HG03108 (cell line): ENCODE results near the gene STON2.

Source experiments
- ATAC-seq: cut with Tn5 transposase; IDR thresholded peaks from one replicate; pipeline ENCODE4 v1.9.1; 2021; ENCODE audit warnings: moderate library complexity; ENCODE audit not compliant: unreplicated experiment

Gene STON2

GRCh38 chr14:81418057-81418790, 18.1 kb upstream of the STON2 start:
- no peak for ATAC-seq

DNA sequence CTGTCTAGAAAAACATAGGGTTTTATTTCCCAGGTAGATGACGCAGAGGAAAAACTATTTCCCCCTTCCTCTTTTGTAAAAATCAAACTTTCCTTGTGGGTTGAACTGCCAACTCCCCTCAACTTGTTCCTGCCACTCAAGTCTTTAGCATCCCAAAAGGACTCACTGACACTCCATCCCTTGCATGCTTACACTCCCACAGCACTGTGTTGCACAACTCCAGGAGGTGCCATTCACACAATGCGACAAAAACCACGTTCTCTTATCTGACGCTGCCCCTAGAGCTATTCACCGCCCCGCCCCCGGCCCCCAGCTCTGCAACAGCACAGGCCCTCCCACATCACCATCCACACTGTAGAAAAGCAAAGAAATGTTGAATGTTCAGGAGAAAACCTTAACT, 16.9 kb upstream of the STON2 start:
- no peak for ATAC-seq

GRCh38 chr14:81416194-81416952, 16.2 kb upstream of the STON2 start:
- no peak for ATAC-seq

DNA sequence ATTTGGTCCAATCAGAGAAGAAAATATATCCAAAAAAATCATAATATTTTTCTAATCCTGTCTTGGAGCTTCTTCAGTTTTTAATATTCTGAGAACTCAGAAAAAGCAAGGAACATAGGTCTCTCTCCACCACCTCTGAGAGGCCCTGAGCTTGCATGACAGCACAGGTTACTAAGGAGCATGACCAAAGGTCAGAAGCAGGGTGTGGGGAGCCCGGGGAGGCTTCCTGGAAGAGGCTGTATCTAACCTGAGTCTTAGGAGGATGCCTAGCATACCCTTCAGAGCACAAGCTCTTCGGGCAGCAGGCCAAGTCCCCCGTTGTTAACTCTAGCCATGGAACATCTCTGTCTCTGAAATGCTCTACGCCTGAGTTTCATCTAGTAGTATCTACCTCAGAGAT, 15.7 kb upstream of the STON2 start:
- no peak for ATAC-seq

GRCh38 chr14:81414123-81414522, 14.0 kb upstream of the STON2 start:
- ATAC-seq: no peak

GRCh38 chr14:81412779-81413178, 12.7 kb upstream of the STON2 start:
- ATAC-seq: no peak

- no peak for ATAC-seq
Measured at GRCh38 chr14:81408595-81408994, 8.5 kb upstream of the STON2 start.

GRCh38 chr14:81406863-81407262, 6.7 kb upstream of the STON2 start:
- ATAC-seq: no peak

DNA sequence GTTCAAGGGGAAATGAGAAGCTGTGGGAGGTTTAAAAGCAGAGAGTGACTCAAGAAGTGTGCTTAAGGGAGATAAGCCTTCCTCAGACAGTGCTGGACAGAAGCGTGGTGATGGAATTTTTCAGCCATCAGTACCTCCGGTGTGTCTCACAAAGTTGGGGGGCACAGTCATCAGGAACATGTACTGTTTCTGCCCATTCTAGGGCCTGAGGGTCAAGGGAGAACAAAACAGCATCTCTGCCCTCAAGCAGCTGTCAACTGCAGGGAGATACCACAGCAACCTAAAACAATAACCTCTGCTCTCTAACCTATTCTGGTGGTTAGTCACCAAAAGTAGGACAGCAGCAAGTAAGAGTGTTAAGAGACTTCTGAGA, 2.0 kb upstream of the STON2 start:
- ATAC-seq: no peak

DNA sequence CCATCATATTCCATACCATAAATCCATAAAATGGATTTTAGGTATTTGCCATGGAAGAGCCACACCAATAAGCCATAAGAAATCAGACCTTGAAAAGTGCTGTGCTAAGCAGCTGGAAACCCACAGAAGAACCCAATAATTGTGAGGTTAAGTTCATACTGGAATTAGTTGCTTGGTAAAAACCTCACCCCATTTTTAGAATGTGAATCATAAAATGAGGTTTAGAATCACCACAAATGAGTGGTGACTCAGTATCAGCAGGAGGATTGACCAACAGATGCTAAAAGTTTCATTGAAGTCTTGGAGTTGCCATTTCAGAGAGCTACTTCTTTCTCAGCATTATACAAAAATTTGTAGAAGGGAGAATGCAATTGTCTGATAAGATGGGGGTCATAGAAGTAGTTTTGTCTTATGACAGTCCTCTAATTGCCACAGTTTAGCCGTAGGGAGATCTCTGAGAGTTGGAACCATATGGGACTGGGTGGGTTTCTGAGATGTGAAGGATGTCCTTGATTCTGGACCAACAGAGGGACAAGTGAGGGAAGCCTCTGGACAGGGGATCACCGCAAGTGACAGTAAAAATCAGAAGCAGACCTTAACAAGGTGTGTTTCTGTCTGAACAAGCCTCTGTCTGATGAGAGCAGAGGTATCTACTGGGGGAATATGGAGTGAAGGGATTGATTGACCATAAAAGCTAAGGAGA, 1.4 kb upstream of the STON2 start:
- no peak for ATAC-seq

- no peak for ATAC-seq
Measured at GRCh38 chr14:81400852-81401251, 728 bp upstream of the STON2 start.

DNA sequence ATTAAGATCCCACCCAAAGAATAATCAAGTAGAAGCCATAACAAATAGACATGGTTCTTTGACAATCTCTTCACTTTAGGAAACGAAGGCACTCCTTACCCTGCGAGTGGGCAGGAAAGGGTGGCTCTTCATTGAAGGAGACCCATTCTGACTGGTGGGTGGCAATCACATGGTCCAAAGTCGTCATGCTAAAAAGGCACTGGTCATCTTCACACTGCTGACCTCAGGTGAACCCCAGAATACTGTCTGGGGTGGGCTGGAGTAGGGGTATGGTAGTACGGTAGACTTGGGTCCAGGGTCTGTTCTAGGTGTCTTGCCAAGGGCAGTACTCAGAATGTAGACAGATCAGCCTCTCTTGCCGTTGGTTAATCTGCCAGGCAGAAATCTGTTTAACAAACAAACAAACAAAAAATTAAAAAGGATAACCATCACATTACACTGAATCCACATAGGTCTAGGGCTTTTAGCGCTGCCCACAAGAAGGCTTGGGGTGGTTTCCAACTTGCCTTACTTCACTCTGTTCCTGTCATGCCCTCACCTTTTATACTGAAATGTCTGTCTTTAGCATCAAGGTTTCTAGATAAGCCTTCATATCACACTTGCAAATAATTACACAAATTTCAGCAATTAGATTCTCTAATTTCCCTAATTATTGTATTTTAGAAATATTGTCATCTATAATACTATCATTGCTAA, 1.8 kb downstream of the STON2 start:
- no peak for ATAC-seq

DNA sequence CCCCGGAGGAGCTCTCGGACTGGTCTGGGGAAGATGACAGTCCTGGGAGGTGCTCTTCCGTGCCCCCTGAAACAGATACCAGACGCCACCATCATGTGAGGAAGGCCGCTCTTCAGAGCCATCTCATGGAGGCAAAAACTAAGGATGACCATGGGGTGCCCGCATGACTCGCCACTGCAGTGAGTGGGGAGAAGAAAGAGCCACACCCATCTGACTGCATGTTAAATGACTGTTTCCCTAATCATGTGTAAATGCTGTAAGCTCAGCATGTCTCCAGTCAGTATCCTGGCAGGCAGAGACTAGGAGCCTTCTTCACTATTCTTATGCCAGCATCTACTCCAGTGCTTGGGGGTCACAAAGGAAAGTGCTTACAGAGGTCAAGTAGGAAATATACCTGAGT, 4.0 kb downstream of the STON2 start:
- no peak for ATAC-seq

DNA sequence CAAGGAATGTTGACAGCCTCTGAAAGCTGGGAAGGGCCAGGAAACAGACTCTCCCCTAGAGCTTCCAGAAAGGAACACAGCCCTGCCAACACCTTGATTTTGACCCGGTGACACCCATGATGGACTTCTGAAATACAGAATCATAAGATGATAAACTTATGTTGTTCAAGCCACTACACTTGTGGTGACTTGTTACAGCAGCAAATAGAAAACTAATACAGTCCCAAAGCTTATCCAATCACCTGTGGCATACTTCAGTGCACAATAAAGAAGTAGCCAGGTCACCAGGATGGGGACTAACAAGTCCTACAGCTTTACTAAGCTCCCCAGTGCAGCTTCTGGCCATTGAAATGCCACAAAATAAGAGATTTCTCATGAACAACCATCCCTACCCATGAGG, 5.4 kb downstream of the STON2 start:
- ATAC-seq: no peak

DNA sequence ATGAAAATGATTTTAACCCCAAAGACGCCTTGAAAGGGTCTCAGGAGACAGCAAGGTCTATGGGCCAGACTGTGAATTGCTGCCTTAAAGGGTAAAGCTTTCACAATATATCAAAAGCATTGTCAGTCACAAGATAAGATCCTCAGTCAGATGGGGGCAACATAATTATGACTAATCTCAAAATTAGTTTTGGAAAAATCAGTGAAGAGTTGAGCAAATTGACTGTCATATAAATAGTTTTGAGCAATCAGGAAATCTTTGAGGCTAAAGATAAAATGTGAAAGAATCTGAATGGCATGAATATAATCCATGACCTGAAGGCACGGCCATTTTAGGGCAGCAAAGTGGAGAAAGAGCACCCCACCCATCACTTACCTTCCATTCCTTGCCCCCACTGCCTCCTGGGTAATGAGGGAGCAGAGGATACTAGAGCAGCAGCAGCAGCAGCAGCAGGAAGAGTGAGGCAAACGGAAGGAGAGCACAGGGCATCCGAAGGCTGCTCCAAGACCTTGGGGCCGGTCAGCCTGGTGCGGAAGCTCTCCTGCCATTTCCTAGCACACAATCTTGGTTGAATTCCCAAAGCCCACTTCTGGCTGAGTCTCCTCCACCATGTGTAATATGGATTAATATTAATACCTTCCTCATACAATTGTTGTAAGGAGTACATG, 7.0 kb downstream of the STON2 start:
- ATAC-seq: no peak

DNA sequence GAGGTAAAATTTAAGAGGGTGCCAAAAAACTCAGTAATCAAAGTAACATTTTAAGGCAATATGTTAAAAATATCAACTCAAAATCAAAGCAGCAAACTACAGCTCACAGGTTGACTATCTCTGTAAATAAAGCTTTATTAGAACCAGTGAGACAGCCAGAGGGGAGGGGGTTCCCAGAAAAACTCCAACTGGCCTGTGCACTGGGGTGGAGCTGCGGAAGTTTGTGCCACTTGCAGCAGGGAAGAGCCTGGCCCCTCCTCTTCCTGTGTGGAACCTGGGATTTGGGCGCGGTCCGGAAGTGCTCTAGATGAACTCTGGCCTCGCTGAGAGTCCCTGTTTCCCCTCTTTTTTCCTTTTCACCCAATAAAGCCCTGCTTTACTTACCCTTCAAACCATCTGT, 8.1 kb downstream of the STON2 start:
- no peak for ATAC-seq

- no peak for ATAC-seq
Measured at GRCh38 chr14:81390696-81391095, 9.4 kb downstream of the STON2 start.

- no peak for ATAC-seq
Measured at GRCh38 chr14:81388336-81388735, 11.8 kb downstream of the STON2 start.

- ATAC-seq: no peak
Measured at GRCh38 chr14:81386290-81386745, 13.8 kb downstream of the STON2 start.

DNA sequence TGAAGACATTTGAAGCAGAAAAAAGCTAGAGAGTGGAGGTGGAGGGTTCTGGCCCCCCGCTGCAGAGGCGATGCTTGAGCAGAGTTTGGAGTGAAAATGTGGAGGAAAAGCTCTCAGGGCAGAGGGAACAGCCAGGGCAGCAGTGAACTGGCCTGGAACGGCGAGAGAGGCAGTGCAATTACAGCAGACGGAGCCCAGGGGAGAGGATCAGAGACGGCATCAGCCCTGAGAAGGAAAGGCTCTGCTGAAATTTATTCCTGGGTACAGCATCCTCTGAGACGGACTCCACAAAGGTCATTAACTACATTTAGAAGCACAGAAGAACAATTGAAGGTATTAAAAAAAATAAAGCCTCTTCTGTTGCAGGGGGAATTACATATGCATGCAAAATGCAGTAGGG, 14.2 kb downstream of the STON2 start:
- ATAC-seq: no peak

DNA sequence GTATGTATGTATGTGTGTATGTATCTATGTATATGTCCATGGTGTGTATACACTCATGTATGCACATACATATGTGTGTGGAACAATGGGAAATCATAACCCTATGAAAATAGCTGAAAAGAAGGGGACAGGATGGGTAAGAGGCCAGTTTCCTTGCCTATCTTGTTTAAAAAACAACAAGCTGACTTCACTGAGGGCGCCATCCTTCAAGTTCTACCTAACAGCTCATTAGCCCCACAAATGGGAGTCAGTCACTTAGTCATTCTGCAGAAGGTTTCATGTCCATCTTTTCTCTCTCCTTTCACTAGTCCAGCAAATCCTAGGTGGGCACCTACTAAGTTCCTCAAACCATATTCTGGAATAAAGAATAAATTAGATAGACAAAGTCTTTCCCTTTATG, 14.7 kb downstream of the STON2 start:
- no peak for ATAC-seq
